Stimulated activated CD4-positive, alpha-beta T cell treated with anti-CD3 and anti-CD28 coated beads, Interleukin-4, amount 100 ng/mL, for 24 hours (primary cell): ENCODE data around the gene C17orf100.
"Not testable (repeated sequence)": the region's sequence is repeated elsewhere in the genome, so short reads cannot be mapped to it uniquely, and the experiment has no call there.

ENCODE experiments used
- DNase-seq: peaks from one replicate; pipeline ENCODE4 v3.0.0-alpha.2; 2020

The C17orf100 gene

GRCh38 chr17:6641247-6641863 lies 10.2 kb upstream of the C17orf100 start:
- DNase-seq: no peak

- DNase-seq: no peak
Observed at GRCh38 chr17:6642592-6642991, 9.0 kb upstream of the C17orf100 start.

GRCh38 chr17:6643451-6644125 lies 8.0 kb upstream of the C17orf100 start:
- no peak for DNase-seq

GRCh38 chr17:6648181-6648580 lies 3.4 kb upstream of the C17orf100 start:
- no peak for DNase-seq

GRCh38 chr17:6651919-6652452 lies 424 bp downstream of the C17orf100 start:
- DNase-seq: no peak

GRCh38 chr17:6654841-6655731 lies 3.5 kb downstream of the C17orf100 start:
- DNase-seq: no peak

GRCh38 chr17:6655732-6656361 lies 4.3 kb downstream of the C17orf100 start:
- not testable (repeated sequence) for DNase-seq

- peak; percentile 71 for DNase-seq
Observed at GRCh38 chr17:6656797-6657632, 5.5 kb downstream of the C17orf100 start.

- DNase-seq: no peak
Observed at GRCh38 chr17:6657633-6658287, 6.2 kb downstream of the C17orf100 start.

- not testable (repeated sequence) for DNase-seq
Observed at GRCh38 chr17:6658411-6658810, 6.8 kb downstream of the C17orf100 start.

- no peak for DNase-seq
Observed at GRCh38 chr17:6660101-6660500, 8.5 kb downstream of the C17orf100 start.

- no peak for DNase-seq
Observed at GRCh38 chr17:6660805-6661463, 9.4 kb downstream of the C17orf100 start.

- DNase-seq: no peak
Observed at GRCh38 chr17:6661464-6661848, 9.9 kb downstream of the C17orf100 start.

- DNase-seq: not testable (repeated sequence)
Observed at GRCh38 chr17:6663200-6663599, 11.6 kb downstream of the C17orf100 start.

GRCh38 chr17:6666077-6666521 lies 14.5 kb downstream of the C17orf100 start:
- peak; percentile 51 for DNase-seq

- no peak for DNase-seq
Observed at GRCh38 chr17:6666557-6666956, 15.0 kb downstream of the C17orf100 start.

GRCh38 chr17:6667516-6667915 lies 16.0 kb downstream of the C17orf100 start:
- DNase-seq: no peak

- DNase-seq: no peak
Observed at GRCh38 chr17:6668219-6668618, 16.7 kb downstream of the C17orf100 start.

- DNase-seq: no peak
Observed at GRCh38 chr17:6668727-6669425, 17.3 kb downstream of the C17orf100 start.
